PFSK-1 (cell line): Measurements from ENCODE around the gene SIPA1L3.

Experiments used
- FOXP2 ChIP-seq: optimal IDR thresholded peaks from 2 replicates; pipeline ENCODE3; 2011; ENCODE audit warnings: borderline replicate concordance, control low read depth, inconsistent platforms; ENCODE audit not compliant: insufficient read depth; ENCODE audit errors: extremely low read length, extremely low read depth
- POLR2AphosphoS5 ChIP-seq: IDR thresholded peaks from 2 replicates; pipeline ENCODE4 v1.6.1; 2012; ENCODE audit warnings: low read depth, mild to moderate bottlenecking, control low read depth, low read length, moderate library complexity
- REST ChIP-seq, 2 experiments: IDR thresholded peaks; 2 replicates each; pipeline versions ENCODE4 v1.6.1 to v1.8.0; 2011 to 2012; ENCODE audit warnings: low read depth in 2 of 2, low read length in 2 of 2, control low read depth in 1 of 2, inconsistent platforms in 1 of 2, mild to moderate bottlenecking in 1 of 2, moderate library complexity in 1 of 2; ENCODE audit not compliant: insufficient read depth in 1 of 2
- SIN3A ChIP-seq: IDR thresholded peaks from 2 replicates; pipeline ENCODE4 v1.6.1; 2012; ENCODE audit warnings: mild to moderate bottlenecking, low read length, moderate library complexity, borderline replicate concordance; ENCODE audit not compliant: insufficient read depth
- TAF1 ChIP-seq: IDR thresholded peaks from 2 replicates; pipeline ENCODE4 v1.6.1; 2012; ENCODE audit warnings: low read length, control low read depth, borderline replicate concordance; ENCODE audit not compliant: insufficient read depth

The SIPA1L3 gene

DNA sequence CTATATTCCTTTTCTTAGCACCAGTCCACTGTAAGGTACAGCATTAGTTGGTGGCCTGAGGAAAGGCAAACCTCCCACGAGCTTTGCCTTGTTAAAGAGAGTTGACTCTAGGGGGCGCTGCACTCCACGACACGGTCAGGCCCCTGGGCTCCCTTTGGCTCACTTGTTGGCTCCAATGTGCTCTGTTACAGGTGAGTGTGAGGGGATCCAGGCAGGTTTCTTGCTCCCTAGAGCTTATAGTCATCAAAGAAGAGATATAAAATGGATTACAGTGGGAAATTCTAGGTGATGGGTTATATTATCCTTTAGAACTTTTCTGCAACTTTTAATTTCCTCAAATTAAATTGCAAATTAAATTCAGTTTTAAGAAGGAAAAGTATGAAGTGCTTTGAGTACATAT is 4.3 kb upstream of the SIPA1L3 start:
- no peak for TF ChIP-seq POLR2AphosphoS5
- TF ChIP-seq TAF1, result no peak
- TF ChIP-seq SIN3A, result no peak
- no peak for TF ChIP-seq REST (IDR thresholded peaks at IDR 0.05; ENCODE audit: insufficient read depth in 1 of 2, low read depth in 2 of 2, low read length in 2 of 2)
- TF ChIP-seq FOXP2, result no peak

- TF ChIP-seq FOXP2 (no peak), TAF1 (no peak), SIN3A (no peak), POLR2AphosphoS5 (no peak), REST (IDR thresholded peaks at IDR 0.05; ENCODE audit: insufficient read depth in 1 of 2, low read depth in 2 of 2, low read length in 2 of 2) (no peak)
Measured at GRCh38 chr19:37903096-37903495, 3.9 kb upstream of the SIPA1L3 start.

- TF ChIP-seq SIN3A, result no peak
- no peak for TF ChIP-seq FOXP2
- no peak for TF ChIP-seq TAF1
- no peak for TF ChIP-seq REST (IDR thresholded peaks at IDR 0.05; ENCODE audit: insufficient read depth in 1 of 2, low read depth in 2 of 2, low read length in 2 of 2)
- TF ChIP-seq POLR2AphosphoS5, result no peak
Measured at GRCh38 chr19:37905946-37906868, 801 bp upstream of the SIPA1L3 start, which contains the start of gene WDR87. Gene WDR87, minus strand, starts transcription at chr19:37906594. Its CDS starts 8,355 bp downstream, at chr19:37898239.

- no peak for TF ChIP-seq TAF1
- no peak for TF ChIP-seq REST (IDR thresholded peaks at IDR 0.05; ENCODE audit: insufficient read depth in 1 of 2, low read depth in 2 of 2, low read length in 2 of 2)
- TF ChIP-seq POLR2AphosphoS5, result no peak
- no peak for TF ChIP-seq FOXP2
- no peak for TF ChIP-seq SIN3A
Measured at GRCh38 chr19:37907735-37908455, 887 bp downstream of the SIPA1L3 start.
